Measurements from ENCODE around the gene PLAC8L1. TPM values are rescaled to one million over a fixed set of nuclear protein-coding genes. Genes with fewer than 3 reads are reported as not detected.
"Not testable (repeated sequence)": the region's sequence is repeated elsewhere in the genome, so short reads cannot be mapped to it uniquely, and the experiment has no call there.

PLAC8L1 gene
- total RNA-seq, 2 experiments from 2014 or later = 0.42 TPM; not detected in 1

DNA sequence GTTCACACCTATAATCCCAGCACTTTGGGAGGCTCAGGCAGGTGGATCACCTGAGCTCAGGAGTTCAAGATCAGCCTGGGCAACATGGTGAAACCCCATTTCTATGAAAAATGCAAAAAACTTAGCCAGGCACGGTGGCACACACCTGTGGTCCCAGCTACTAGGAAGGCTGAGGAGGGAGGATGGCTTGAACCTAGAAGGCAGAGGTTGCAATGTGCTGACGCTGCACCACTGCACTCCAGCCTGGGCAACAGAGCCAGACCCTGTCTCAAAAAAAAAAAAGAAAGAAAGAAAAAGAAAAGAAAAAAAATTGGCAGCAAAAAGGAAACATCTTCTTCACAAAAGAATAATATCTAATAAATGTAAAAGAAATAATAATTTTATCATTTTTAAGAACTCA, 3.5 kb upstream of the PLAC8L1 start:
- H3K9me3 Mint-ChIP-seq (ENCODE audit: insufficient read depth); POLR2A ChIA-PET; H3K4me3 Mint-ChIP-seq; H3K27me3 Mint-ChIP-seq (ENCODE audit: low read depth); H3K27ac Mint-ChIP-seq; DNase-seq; ATAC-seq; H3K4me1 Mint-ChIP-seq (ENCODE audit: low read depth); CTCF ChIA-PET: not testable (repeated sequence)
- H3K36me3 Mint-ChIP-seq (ENCODE audit: low read depth) = peaks cover 16% of the 10 kb centered on the region

DNA sequence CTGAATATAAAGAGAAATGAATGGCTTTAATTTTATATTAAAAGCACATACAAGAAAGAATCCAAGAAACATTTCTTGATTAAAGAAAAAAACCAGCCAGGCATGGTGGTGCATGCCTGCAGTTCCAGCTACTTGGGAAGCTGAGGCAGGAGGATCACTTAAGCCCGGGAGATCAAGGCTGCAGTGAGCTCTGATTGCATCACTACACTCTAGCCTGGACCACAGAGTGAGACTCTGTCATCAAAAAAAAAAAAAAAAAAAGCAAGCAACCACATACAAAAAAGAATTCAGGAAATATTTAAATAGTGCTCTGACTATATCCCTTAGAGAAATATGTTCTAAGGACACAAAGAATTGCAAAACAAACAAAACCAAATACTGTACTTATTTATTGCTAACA, 2.5 kb upstream of the PLAC8L1 start:
- H3K27me3 Mint-ChIP-seq (ENCODE audit: low read depth) = no peaks in the 10 kb centered on the region
- DNase-seq (no peak), ATAC-seq (no peak)
- CTCF ChIA-PET = no interaction called here
- no peaks in the 10 kb centered on the region for H3K9me3 Mint-ChIP-seq (ENCODE audit: insufficient read depth)
- POLR2A ChIA-PET = no interaction called here
- H3K4me3 Mint-ChIP-seq = no peak overlapping the region
- no peak overlapping the region for H3K27ac Mint-ChIP-seq
- H3K4me1 Mint-ChIP-seq (ENCODE audit: low read depth) = no peaks in the 10 kb centered on the region
- peaks cover 13% of the 10 kb centered on the region for H3K36me3 Mint-ChIP-seq (ENCODE audit: low read depth)

DNA sequence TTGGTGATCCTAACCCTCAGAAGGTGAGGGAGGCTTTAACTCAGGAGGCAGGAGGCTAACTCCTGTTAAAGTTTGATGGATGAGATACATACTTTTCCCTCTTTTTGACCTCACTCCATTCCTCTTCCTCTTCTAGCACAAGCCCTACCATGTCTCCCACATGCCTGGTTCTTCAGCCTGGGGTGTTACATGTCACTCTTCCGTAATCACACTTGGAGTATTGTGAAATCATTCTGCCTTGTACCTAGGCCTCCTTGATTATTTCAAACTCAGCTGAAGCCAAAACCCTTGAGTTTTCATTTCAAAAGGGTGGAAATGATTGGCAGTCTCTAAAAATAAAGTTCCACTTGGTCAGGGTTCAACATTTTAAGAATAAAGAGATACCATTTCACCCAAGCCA, 1.8 kb downstream of the PLAC8L1 start:
- H3K27ac Mint-ChIP-seq = no peak overlapping the region
- ChIA-PET POLR2A (no interaction called here), CTCF (no interaction called here)
- no peaks in the 10 kb centered on the region for H3K4me1 Mint-ChIP-seq (ENCODE audit: low read depth)
- ATAC-seq (no peak), DNase-seq (no peak)
- H3K9me3 Mint-ChIP-seq (ENCODE audit: insufficient read depth) = no peaks in the 10 kb centered on the region
- no peak overlapping the region for H3K4me3 Mint-ChIP-seq
- H3K36me3 Mint-ChIP-seq (ENCODE audit: low read depth) = peaks cover 7% of the 10 kb centered on the region
- H3K27me3 Mint-ChIP-seq (ENCODE audit: low read depth) = no peaks in the 10 kb centered on the region

DNA sequence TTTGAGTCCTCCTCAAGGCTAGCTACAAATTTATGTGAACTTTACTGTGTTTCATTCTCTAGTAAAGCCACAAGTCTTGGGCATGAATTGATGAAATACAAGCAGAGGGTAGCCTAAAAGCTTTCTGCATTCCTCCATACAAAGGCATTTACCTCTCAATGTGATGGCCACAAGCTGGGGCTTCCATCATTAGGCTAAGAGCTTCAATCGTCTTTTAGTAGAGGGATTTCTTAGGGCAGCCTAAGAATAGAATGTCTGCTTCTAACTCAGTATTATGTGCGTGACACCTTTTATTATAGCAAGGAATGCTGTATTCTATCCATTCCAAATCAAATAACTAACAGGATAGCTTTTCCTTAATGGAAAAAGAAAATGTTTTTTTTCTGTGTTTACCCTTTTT, 3.7 kb downstream of the PLAC8L1 start:
- DNase-seq (no peak), ATAC-seq (no peak)
- Mint-ChIP-seq H3K4me1 (ENCODE audit: low read depth) (no peaks in the 10 kb centered on the region), H3K27me3 (ENCODE audit: low read depth) (no peaks in the 10 kb centered on the region), H3K9me3 (ENCODE audit: insufficient read depth) (no peaks in the 10 kb centered on the region), H3K27ac (no peak overlapping the region), H3K36me3 (ENCODE audit: low read depth) (peaks cover 7% of the 10 kb centered on the region), H3K4me3 (no peak overlapping the region)
- CTCF ChIA-PET = no interaction called here
- POLR2A ChIA-PET = interaction anchor here (0.6 kb wide), 1 partner anchor 19 kb away, joined by 4 read pairs; no protein-coding TSS in a partner anchor

DNA sequence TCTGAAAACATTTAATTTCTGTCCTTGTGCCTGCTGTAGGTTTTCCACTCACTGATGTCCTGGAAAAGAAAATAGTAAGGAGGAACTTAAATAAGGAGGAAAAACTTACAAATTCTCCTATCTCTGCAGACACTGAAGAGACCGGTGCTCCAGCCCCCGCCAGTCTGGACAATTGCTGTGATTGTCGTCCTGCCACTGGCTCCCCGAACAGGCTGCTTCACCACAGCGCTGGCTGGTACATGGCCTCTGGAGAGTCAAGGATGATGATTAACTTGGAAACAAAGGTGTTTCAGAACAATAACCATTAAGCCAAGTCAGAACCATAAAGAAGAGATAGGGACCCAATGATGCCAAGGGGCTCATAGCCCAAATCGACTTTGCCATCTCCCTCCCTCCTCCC, 7.3 kb downstream of the PLAC8L1 start:
- Mint-ChIP-seq H3K36me3 (ENCODE audit: low read depth) (no peaks in the 10 kb centered on the region), H3K27me3 (ENCODE audit: low read depth) (no peaks in the 10 kb centered on the region), H3K27ac (no peak overlapping the region), H3K9me3 (ENCODE audit: insufficient read depth) (no peaks in the 10 kb centered on the region), H3K4me3 (no peak overlapping the region), H3K4me1 (ENCODE audit: low read depth) (no peaks in the 10 kb centered on the region)
- ChIA-PET POLR2A (no interaction called here), CTCF (no interaction called here)
- no peak for DNase-seq
- ATAC-seq = no peak

DNA sequence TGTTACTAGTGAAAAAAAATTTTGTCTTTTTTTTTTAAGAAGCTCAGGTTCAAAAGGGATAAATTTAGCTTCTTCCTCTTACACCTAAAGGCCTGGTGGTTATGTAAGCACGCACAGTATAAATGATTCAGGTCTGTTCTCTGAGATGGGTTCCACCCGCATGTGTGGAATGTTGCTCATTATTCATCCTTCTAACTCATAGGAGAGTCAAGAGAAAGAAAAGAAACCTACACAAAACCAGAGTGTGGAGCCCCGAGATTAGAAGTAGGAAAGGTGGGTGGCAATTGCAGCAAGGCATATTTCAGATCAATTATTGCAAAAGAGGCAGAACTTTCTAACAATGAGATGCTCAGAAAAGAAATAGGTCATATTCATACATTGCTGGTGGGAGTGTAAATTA, 13.5 kb downstream of the PLAC8L1 start:
- ChIA-PET CTCF (no interaction called here), POLR2A (no interaction called here)
- Mint-ChIP-seq H3K27ac (no peak overlapping the region), H3K27me3 (ENCODE audit: low read depth) (no peaks in the 10 kb centered on the region), H3K36me3 (ENCODE audit: low read depth) (no peaks in the 10 kb centered on the region), H3K9me3 (ENCODE audit: insufficient read depth) (no peaks in the 10 kb centered on the region), H3K4me1 (ENCODE audit: low read depth) (no peaks in the 10 kb centered on the region), H3K4me3 (no peak overlapping the region)
- no peak for ATAC-seq
- DNase-seq = no peak

DNA sequence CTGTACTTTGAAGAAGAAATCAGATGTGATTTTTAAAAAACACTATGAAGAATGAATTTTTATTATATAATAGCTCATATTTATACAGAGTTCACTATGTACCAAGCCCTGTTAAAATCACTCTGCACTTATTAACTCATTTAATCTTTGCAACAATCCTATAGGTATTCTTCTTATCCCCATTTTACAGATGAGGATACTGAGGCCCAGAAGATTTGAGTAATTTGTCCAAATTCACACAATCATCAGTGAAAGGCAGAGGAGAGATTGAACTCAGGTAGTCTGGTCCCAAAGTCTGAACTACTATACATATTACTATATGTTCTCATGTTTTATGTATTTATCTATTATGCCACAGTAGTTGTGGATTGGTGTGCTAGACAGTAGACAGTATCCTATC, 16.1 kb downstream of the PLAC8L1 start:
- POLR2A ChIA-PET = no interaction called here

DNA sequence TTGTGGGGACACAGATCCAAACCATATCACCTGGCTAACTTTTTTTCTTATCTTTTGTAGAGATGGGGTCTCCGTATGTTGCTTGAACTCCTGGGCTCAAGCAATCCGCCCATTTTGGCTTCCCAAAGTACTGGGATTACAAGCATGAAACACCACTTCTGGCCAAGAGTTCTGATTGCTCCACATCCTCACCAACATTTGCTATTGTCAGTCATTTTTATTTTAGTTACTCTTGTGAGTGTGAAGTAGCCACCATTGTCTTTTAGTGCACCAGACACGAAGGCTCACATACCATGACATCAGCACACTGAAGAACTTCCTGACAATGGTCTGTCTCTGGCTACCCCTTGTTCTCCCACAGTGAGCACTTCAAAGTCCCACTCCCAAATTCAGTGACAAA, 17.3 kb downstream of the PLAC8L1 start:
- no peak for ATAC-seq
- Mint-ChIP-seq H3K27ac (no peak overlapping the region), H3K4me1 (ENCODE audit: low read depth) (no peaks in the 10 kb centered on the region), H3K27me3 (ENCODE audit: low read depth) (peaks cover 2% of the 10 kb centered on the region), H3K9me3 (ENCODE audit: insufficient read depth) (no peaks in the 10 kb centered on the region), H3K36me3 (ENCODE audit: low read depth) (no peaks in the 10 kb centered on the region), H3K4me3 (no peak overlapping the region)
- DNase-seq = no peak
- ChIA-PET POLR2A (no interaction called here), CTCF (no interaction called here)

More for the DNA sequence above, 16.1 kb downstream of the PLAC8L1 start:
- Mint-ChIP-seq H3K36me3 (ENCODE audit: low read depth) (no peaks in the 10 kb centered on the region), H3K27ac (no peak overlapping the region), H3K9me3 (ENCODE audit: insufficient read depth) (no peaks in the 10 kb centered on the region), H3K27me3 (ENCODE audit: low read depth) (no peaks in the 10 kb centered on the region), H3K4me3 (no peak overlapping the region), H3K4me1 (ENCODE audit: low read depth) (no peaks in the 10 kb centered on the region)
- CTCF ChIA-PET = no interaction called here
- ATAC-seq (no peak), DNase-seq (no peak)

DNA sequence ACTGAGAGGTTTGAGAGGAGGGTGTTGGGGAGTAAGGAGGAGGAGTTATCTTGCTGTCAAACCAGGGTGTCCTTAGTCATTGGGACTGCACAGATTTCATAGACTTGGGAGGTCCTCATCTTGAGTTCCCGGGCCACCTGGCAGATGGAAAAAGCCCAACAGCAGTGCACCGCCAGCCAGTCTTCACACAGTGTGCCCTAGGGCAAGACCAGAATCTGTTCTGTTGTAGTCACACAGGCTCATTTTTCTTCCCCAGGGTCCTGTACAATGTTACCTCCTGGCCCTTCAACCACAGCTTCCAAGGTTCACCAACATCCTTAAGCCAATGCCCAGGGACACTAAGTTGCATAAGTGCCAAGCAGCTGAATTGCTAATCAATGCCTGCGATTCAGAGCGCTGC, 21.0 kb downstream of the PLAC8L1 start:
- no peak overlapping the region for H3K4me3 Mint-ChIP-seq
- H3K27ac Mint-ChIP-seq = no peak overlapping the region
- H3K9me3 Mint-ChIP-seq (ENCODE audit: insufficient read depth) = no peaks in the 10 kb centered on the region
- peaks cover 8% of the 10 kb centered on the region for H3K4me1 Mint-ChIP-seq (ENCODE audit: low read depth)
- no peaks in the 10 kb centered on the region for H3K36me3 Mint-ChIP-seq (ENCODE audit: low read depth)
- ChIA-PET CTCF (no interaction called here), POLR2A (no interaction called here)
- peaks cover 11% of the 10 kb centered on the region for H3K27me3 Mint-ChIP-seq (ENCODE audit: low read depth)
- ATAC-seq = no peak
- no peak for DNase-seq

DNA sequence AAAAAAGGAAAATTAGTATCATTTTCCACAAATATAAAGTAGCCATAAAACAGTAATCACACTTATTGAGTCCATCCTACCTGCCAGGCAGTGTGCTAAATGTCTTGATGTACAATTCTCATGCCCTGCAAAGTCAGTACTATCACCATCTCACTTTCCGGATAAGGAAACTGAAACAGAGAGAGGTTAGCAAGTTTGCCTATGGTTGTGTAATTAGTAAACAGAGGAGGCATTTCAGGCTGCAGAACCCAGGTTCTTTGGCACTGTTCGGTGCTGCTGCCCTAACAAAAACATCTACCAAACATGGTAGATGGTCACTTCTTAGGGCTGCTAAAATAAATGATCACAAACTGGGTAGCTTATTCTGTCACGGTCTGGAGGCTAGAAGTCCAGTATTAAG, 22.6 kb downstream of the PLAC8L1 start:
- Mint-ChIP-seq H3K4me3 (no peak overlapping the region), H3K36me3 (ENCODE audit: low read depth) (no peaks in the 10 kb centered on the region), H3K27ac (no peak overlapping the region), H3K4me1 (ENCODE audit: low read depth) (peaks cover 11% of the 10 kb centered on the region), H3K9me3 (ENCODE audit: insufficient read depth) (no peaks in the 10 kb centered on the region), H3K27me3 (ENCODE audit: low read depth) (peaks cover 20% of the 10 kb centered on the region)
- CTCF ChIA-PET = no interaction called here
- DNase-seq (no peak), ATAC-seq (no peak)
- POLR2A ChIA-PET = no interaction called here

DNA sequence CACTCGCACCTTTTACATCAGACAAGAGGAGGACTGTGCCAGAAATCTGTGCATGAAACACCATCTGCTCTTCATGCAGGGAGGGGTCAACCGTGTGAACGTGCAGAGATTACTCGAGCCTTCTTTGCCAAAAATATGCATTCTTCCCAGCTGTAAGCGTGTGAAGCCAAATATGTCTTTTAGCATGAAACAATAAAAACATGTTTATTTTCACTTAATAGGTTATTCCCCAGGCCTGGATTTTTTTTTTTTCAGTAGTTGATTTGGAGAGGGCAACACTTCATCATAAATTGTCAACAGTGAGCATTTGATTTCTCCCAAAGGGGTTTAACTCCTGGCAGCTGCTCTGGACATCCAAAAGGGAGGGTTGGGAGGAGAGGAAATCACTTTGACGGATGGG, 23.8 kb downstream of the PLAC8L1 start:
- no peak for DNase-seq
- Mint-ChIP-seq H3K4me3 (no peak overlapping the region), H3K27ac (no peak overlapping the region), H3K27me3 (ENCODE audit: low read depth) (peaks cover 26% of the 10 kb centered on the region), H3K9me3 (ENCODE audit: insufficient read depth) (no peaks in the 10 kb centered on the region), H3K36me3 (ENCODE audit: low read depth) (no peaks in the 10 kb centered on the region), H3K4me1 (ENCODE audit: low read depth) (peaks cover 11% of the 10 kb centered on the region)
- ATAC-seq = no peak
- ChIA-PET CTCF (no interaction called here), POLR2A (no interaction called here)

DNA sequence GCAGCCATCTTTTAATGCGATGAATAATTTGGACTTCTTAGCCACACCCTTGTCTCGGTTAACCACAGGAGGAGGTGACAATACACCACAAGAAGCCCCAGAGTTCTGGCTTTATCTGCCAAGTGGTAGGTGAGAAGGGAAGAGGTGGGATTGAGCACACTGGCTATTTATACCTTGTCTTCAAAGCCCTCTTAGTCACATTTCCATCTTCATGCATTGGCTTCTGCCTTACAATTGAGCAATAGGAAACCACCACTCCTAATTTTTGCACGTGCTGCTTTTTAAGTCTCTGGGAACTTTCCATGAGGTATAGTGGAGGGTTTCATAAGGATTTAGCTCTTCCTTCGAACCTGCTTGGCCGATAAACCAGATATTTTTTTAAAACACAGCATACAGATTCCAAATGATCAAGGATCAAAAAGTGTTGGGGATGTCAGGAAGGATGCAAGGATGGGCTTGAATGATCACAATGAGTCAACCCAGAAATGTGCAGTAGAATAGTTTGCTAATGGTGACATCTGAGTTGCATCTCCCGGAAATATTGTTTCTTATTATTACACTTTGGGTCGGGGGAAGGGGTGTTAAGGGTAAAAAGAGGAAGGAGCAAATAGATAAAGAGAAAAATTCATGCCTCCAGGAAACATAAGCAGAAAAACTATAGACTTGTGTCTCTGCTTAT, 25.5 kb downstream of the PLAC8L1 start:
- H3K4me1 Mint-ChIP-seq (ENCODE audit: low read depth) = peaks cover 11% of the 10 kb centered on the region
- no peaks in the 10 kb centered on the region for H3K36me3 Mint-ChIP-seq (ENCODE audit: low read depth)
- H3K27me3 Mint-ChIP-seq (ENCODE audit: low read depth) = peaks cover 31% of the 10 kb centered on the region
- POLR2A ChIA-PET = no interaction called here
- no peak overlapping the region for H3K4me3 Mint-ChIP-seq
- H3K9me3 Mint-ChIP-seq (ENCODE audit: insufficient read depth) = no peaks in the 10 kb centered on the region
- H3K27ac Mint-ChIP-seq = no peak overlapping the region
- CTCF ChIA-PET = no interaction called here
- DNase-seq (peak; percentile 40), ATAC-seq (peak; percentile 30)

DNA sequence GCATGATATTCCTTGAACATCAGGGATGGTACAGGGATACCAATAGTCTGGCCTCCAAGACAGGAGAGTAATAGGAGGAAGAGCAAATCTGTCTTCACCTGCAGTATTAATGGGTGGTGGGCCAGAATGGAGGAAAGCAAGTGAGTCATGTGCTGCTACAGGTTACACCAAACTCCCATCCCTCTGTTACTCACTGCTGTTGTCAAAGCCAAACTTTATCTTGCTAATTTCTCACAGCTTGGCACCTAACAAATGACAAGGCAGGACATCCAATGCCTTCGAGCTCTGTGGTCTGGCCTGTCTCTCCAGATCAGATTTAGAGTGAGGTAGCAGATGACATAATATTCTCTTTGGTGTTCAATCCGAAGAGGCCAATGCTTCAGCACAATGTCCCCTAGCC, 26.8 kb downstream of the PLAC8L1 start:
- peaks cover 11% of the 10 kb centered on the region for H3K4me1 Mint-ChIP-seq (ENCODE audit: low read depth)
- no peaks in the 10 kb centered on the region for H3K36me3 Mint-ChIP-seq (ENCODE audit: low read depth)
- ATAC-seq (no peak), DNase-seq (no peak)
- no peak overlapping the region for H3K4me3 Mint-ChIP-seq
- no peaks in the 10 kb centered on the region for H3K9me3 Mint-ChIP-seq (ENCODE audit: insufficient read depth)
- ChIA-PET POLR2A (no interaction called here), CTCF (no interaction called here)
- no peak overlapping the region for H3K27ac Mint-ChIP-seq
- H3K27me3 Mint-ChIP-seq (ENCODE audit: low read depth) = peaks cover 33% of the 10 kb centered on the region

Measured in activated CD8-positive, alpha-beta T cell treated with anti-CD3 and anti-CD28 coated beads, Interleukin-2, amount 10 ng/mL, durations not matched to agents 7 days and 5 days (primary cell).